Tracheal epithelial cell (primary cell): Measurements from ENCODE around the gene HPRT1. TPM values are rescaled to one million over a fixed set of nuclear protein-coding genes. Genes with fewer than 3 reads are reported as not detected.

Experiments used
- total RNA-seq: library from RNA; depleted of rRNA; stranded (reverse); fragments of >200 nt; gene quantifications from 2 replicates; pipeline ENCODE4 v1.2.1, GENCODE V29; 2014

The HPRT1 gene, protein sequence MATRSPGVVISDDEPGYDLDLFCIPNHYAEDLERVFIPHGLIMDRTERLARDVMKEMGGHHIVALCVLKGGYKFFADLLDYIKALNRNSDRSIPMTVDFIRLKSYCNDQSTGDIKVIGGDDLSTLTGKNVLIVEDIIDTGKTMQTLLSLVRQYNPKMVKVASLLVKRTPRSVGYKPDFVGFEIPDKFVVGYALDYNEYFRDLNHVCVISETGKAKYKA
- total RNA-seq = 19.0 and 26.0 TPM in 2 replicates

DNA sequence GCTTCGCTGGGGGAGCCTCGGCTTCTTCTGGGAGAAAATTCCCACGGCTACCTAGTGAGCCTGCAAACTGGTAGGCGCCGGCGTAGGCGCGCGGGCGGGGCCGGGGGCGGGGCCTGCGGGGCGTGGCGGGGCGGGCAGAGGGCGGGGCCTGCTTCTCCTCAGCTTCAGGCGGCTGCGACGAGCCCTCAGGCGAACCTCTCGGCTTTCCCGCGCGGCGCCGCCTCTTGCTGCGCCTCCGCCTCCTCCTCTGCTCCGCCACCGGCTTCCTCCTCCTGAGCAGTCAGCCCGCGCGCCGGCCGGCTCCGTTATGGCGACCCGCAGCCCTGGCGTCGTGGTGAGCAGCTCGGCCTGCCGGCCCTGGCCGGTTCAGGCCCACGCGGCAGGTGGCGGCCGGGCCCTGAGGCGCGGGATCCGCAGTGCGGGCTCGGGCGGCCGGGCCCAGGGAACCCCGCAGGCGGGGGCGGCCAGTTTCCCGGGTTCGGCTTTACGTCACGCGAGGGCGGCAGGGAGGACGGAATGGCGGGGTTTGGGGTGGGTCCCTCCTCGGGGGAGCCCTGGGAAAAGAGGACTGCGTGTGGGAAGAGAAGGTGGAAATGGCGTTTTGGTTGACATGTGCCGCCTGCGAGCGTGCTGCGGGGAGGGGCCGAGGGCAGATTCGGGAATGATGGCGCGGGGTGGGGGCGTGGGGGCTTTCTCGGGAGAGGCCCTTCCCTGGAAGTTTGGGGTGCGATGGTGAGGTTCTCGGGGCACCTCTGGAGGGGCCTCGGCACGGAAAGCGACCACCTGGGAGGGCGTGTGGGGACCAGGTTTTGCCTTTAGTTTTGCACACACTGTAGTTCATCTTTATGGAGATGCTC lies at the start of gene HPRT1:
Gene HPRT1 (plus strand): TSS at position 161 of the 857 bp plus-strand sequence. CDS start 147 bp downstream, at position 308.

Other genes starting within 250 kb of the HPRT1 start
- under 0.01 TPM in 1 of 2 replicates, not detected in the other for gene CCDC160, start 223.0 kb upstream of the HPRT1 start, total RNA-seq
- 22.9 and 32.8 TPM in 2 replicates for gene PHF6, start 86.9 kb upstream of the HPRT1 start, total RNA-seq
- gene PLAC1, start 198.3 kb downstream of the HPRT1 start, total RNA-seq = 1.3 and 2.4 TPM in 2 replicates